PC-9 (cell line): ENCODE measurements around the gene PIAS1.

Experiments used
- CTCF ChIP-seq: fragments of 200-600 bp; sonication (generic); conservative IDR thresholded peaks from 2 replicates; pipeline ENCODE4 v1.6.1; 2017; ENCODE audit warnings: mixed run types, antibody characterized with exemption, mild to moderate bottlenecking, moderate library complexity
- EZH2 ChIP-seq: fragments of 200-600 bp; sonication (generic); IDR thresholded peaks from 2 replicates; pipeline ENCODE4 v1.8.0; 2017; ENCODE audit warnings: antibody characterized with exemption, low read depth

- TF ChIP-seq CTCF: no peak
- TF ChIP-seq EZH2: no peak
Measured at GRCh38 chr15:68173119-68173518, 119.0 kb downstream of the PIAS1 start.
